ENCODE measurements around the gene TXNDC15. TPM values are rescaled to one million over a fixed set of nuclear protein-coding genes. Genes with fewer than 3 reads are reported as not detected.

TXNDC15 gene
- total RNA-seq, 1 experiment from 2014 or later, result 31.3 TPM

DNA sequence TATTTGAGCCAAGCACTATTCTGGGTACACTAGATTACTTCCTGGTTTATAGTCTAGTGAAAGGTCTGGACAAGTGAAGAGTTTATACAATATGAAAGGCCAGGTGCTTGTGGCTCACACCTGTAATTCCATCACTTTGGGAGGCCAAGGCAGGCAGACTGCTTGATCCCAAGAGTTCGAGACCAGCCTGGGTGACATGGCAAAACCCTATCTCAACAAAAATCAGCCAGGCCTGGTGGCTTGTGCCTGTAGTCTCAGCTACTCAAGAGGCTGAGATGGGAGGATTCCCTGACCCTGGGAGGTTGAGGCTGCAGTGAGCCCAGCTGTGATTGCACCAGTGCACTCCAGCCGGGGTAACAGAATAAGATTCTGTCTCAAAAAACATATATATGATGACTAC lies 9.5 kb upstream of the TXNDC15 start:
- no peak overlapping the region for H3K23ac ChIP-seq (ENCODE audit: insufficient read length, low read depth, low read length)
- DNase-seq, result no peak
- no CpG with 5 or more reads among the region's 2 CpGs for WGBS (ENCODE audit: extremely low coverage, insufficient read length, low lambda C conversion rate)
- H3K4me1 ChIP-seq (ENCODE audit: insufficient read depth, low read length), result no peaks in the 10 kb centered on the region
- no peaks in the 10 kb centered on the region for H3K23me2 ChIP-seq (ENCODE audit: insufficient read length, low read depth, low read length, poor library complexity, severe bottlenecking)
- H2BK20ac ChIP-seq (ENCODE audit: low read depth, low read length, poor library complexity, severe bottlenecking), result no peak overlapping the region
- H3K9me3 Mint-ChIP-seq, result no peaks in the 10 kb centered on the region
- no peak overlapping the region for H3K56ac ChIP-seq (ENCODE audit: insufficient read length, low read depth, low read length)
- no peaks in the 10 kb centered on the region for H3K27me3 Mint-ChIP-seq (ENCODE audit: low read depth)
- no peaks in the 10 kb centered on the region for H4K20me1 ChIP-seq (ENCODE audit: control insufficient read depth, insufficient read depth, insufficient read length)
- H2BK120ac ChIP-seq (ENCODE audit: low read depth, low read length, poor library complexity, severe bottlenecking), result no peak overlapping the region
- no peaks in the 10 kb centered on the region for H3K79me2 ChIP-seq (ENCODE audit: insufficient read depth, low read length)
- no peak overlapping the region for H2BK5ac ChIP-seq (ENCODE audit: insufficient read length, low read length)
- no peak overlapping the region for H4K5ac ChIP-seq (ENCODE audit: insufficient read length, low read depth, low read length)
- H3K27ac ChIP-seq (ENCODE audit: insufficient read length, low read depth, low read length), result no peak overlapping the region
- H3K36me3 Mint-ChIP-seq (ENCODE audit: insufficient read depth in 1 of 3, low read depth in 3 of 3), result peaks cover 0 to 6% (median 1%) of the 10 kb centered on the region in 3 experiments; a peak in 3 of 7 replicates
- H3K4me3 Mint-ChIP-seq, result no peak overlapping the region
- H3K18ac ChIP-seq (ENCODE audit: insufficient read length, low read depth, low read length), result no peak overlapping the region
- H3K27me3 ChIP-seq (ENCODE audit: insufficient read depth, low read length), result no peaks in the 10 kb centered on the region
- H3T11ph ChIP-seq (ENCODE audit: low read length), result no peak overlapping the region
- H3K27ac Mint-ChIP-seq, result no peak overlapping the region
- TF ChIP-seq, protein P1, sequence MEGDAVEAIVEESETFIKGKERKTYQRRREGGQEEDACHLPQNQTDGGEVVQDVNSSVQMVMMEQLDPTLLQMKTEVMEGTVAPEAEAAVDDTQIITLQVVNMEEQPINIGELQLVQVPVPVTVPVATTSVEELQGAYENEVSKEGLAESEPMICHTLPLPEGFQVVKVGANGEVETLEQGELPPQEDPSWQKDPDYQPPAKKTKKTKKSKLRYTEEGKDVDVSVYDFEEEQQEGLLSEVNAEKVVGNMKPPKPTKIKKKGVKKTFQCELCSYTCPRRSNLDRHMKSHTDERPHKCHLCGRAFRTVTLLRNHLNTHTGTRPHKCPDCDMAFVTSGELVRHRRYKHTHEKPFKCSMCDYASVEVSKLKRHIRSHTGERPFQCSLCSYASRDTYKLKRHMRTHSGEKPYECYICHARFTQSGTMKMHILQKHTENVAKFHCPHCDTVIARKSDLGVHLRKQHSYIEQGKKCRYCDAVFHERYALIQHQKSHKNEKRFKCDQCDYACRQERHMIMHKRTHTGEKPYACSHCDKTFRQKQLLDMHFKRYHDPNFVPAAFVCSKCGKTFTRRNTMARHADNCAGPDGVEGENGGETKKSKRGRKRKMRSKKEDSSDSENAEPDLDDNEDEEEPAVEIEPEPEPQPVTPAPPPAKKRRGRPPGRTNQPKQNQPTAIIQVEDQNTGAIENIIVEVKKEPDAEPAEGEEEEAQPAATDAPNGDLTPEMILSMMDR (conservative IDR thresholded peaks at IDR 0.05), result no peak
- H3K9ac ChIP-seq (ENCODE audit: extremely low read depth, insufficient read length, low read length), result no peak overlapping the region
- no peak overlapping the region for H3K14ac ChIP-seq (ENCODE audit: insufficient read depth, low read length)
- no peaks in the 10 kb centered on the region for H3K79me1 ChIP-seq (ENCODE audit: insufficient read depth, low read depth, low read length, poor library complexity, severe bottlenecking)
- no peak overlapping the region for H3K4ac ChIP-seq (ENCODE audit: low read depth, low read length)
- H4K8ac ChIP-seq (replicated peaks; ENCODE audit: insufficient read length, low read depth, low read length), result no peak overlapping the region
- H2AK5ac ChIP-seq (ENCODE audit: insufficient read length, low read length), result no peak overlapping the region
- no peak overlapping the region for H2BK15ac ChIP-seq (ENCODE audit: low read depth, low read length)
- H3K4me1 Mint-ChIP-seq, result no peaks in the 10 kb centered on the region
- H2AFZ ChIP-seq (ENCODE audit: low read length), result no peak overlapping the region
- no peak overlapping the region for H2BK12ac ChIP-seq (ENCODE audit: insufficient read length, low read depth, low read length)
- H3K4me2 ChIP-seq (ENCODE audit: insufficient read depth, insufficient read length, low read length), result no peak overlapping the region
- H4K91ac ChIP-seq (ENCODE audit: insufficient read length, low read depth, low read length), result no peak overlapping the region
- no peaks in the 10 kb centered on the region for H3K9me3 ChIP-seq (ENCODE audit: control insufficient read depth, low read depth, low read length)
